HG03460 (cell line): ENCODE results near the gene UMODL1.
"Not testable (repeated sequence)": the region's sequence is repeated elsewhere in the genome, so short reads cannot be mapped to it uniquely, and the experiment has no call there.

Experiments used
- ATAC-seq: cut with Tn5 transposase; IDR thresholded peaks from one replicate; pipeline ENCODE4 v1.9.1; 2021; ENCODE audit not compliant: unreplicated experiment

The UMODL1 gene

GRCh38 chr21:42159560-42160110, 88.5 kb downstream of the UMODL1 start:
- ATAC-seq, result no peak

- ATAC-seq, result no peak
Observed at GRCh38 chr21:42160111-42160721, 89.1 kb downstream of the UMODL1 start.

DNA sequence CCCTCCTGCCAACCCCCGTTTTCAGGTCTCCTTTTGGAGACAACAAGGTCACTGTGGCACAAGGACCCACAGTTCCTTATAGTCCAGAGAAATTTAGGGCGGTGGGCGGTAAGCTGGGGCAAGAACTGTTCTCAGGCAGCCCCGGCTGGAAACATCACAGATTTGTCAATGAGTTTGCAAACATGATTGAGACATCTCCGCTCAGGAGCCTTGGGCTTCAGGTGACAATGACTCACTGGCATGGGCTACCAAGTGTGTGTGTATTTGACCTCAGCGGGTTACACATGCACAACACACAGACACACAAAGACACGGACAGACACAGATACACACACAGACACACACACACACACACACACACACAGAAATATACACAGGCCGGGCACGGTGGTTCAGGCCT, 89.6 kb downstream of the UMODL1 start:
- ATAC-seq, result no peak

DNA sequence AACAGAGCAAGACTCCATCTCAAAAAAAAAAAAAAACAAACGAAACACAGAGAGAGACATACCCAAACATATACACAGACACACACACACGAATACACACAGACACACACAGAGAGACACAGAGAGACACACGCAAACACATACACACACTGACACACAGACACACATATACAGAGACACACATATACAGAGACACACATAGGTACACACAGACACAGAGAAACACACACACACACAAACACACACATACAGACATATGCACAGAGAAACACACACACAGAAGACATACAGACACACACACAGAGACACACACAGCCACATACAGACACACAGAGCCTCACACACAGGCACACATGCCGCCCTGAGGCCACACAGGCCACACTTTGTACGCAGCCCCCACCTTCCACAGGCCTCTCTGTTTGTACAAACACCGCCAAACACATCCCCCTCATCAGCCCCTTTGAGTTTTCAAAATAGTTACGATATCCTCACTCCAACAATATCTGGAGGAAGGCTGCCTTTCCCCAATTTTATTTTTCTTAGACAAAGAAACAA, 90.4 kb downstream of the UMODL1 start:
- ATAC-seq, result no peak

GRCh38 chr21:42161956-42162681, 91.0 kb downstream of the UMODL1 start:
- ATAC-seq, result no peak

- no peak for ATAC-seq
Observed at GRCh38 chr21:42162831-42163510, 91.9 kb downstream of the UMODL1 start.

DNA sequence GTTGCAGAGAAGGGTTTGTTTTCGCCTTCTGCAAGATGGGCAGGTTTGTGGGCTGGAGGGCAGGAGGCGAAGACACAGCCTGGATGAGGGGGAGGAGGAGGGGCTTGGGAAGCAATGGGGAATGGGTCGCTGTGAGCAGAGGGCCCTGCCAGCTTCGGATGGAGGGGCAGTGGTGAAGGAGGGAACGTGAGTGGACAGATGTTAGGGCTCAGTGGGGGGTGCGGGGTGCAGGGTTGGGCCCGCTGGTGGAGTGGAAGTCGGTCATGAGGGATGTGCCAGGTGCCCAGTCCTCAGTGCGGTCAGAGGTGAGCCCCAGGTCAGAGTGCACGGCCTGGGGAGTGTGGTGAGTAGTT, 92.4 kb downstream of the UMODL1 start:
- ATAC-seq, result no peak

DNA sequence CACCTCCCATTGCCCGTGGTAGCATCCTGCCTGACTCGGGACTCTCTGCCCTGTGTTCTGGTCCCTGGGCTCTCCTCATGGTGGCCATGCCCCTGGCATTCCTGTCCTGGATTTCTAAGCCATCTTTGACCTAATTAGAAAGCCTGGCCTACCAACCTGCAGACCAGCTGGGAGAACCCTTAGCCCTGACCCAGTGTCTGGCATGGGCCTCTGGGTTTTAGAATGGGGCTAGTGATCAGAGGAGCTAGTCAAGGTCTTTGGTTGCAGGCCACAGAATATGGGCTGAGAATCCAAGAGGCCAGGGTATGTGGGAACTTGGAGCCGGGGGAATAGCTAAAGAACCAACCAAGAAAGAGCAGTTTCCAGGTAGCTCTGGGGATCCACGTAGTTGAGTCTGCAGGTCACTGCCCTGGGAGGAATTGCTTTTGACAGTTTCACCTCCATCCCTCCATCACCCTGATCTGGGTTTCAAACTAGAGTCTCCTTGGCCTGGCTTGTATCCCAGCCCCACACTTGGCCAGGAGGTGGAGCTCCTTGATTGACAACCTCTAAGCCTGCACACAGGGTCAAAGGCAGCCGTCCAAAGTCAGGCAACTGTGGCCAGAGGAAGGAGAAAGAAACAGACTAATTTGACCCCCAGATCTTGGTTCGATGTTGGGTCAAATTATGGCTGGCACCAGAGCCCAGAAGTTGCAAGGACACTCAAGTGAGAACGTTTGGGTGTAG, 93.1 kb downstream of the UMODL1 start:
- no peak for ATAC-seq

GRCh38 chr21:42164818-42165217, 93.7 kb downstream of the UMODL1 start:
- no peak for ATAC-seq

GRCh38 chr21:42165901-42166300, 94.8 kb downstream of the UMODL1 start:
- no peak for ATAC-seq

- ATAC-seq, result no peak
Observed at GRCh38 chr21:42169758-42170157, 98.6 kb downstream of the UMODL1 start.

GRCh38 chr21:42171091-42172053, 100.3 kb downstream of the UMODL1 start:
- no peak for ATAC-seq

- no peak for ATAC-seq
Observed at GRCh38 chr21:42172596-42173483, 101.7 kb downstream of the UMODL1 start.

DNA sequence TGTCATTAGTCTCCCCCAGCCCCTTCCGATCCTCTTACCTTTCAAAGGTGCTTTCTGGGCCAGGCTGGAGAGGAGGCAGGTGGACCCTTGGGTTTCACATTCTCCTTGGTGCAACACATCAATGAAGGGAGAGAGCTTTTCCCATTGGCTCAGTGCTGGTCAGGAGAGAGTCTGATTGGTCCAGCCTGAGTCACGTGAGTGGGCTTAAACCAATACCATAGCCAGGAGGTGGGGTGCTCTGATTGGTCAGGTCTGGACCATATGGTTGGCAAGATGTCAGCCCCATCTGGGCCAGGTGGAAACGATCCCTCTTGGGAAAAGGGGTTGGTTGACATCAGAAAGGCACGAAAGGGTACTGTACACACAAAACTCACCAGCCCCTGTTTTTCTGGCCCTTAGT, 103.1 kb downstream of the UMODL1 start:
- ATAC-seq, result no peak

GRCh38 chr21:42175110-42175710, 104.1 kb downstream of the UMODL1 start:
- no peak for ATAC-seq

DNA sequence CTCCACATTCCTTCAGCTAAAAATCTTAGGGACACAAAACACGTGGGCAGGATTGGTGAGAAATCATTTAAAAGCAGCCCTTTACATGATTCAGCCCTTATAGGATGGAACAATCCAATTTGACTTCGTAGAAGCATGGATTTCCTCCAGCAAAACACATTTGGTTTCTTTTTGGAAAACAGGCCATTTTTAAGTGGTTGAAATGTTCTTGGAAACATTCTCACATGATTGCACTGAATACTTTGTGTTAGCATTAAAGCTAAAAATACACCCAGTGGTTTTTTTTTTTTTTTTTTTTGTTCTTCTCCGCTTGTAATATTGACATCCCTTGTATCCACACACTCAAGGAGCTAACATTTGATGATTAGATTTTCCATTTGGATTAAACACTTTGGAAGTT, 105.7 kb downstream of the UMODL1 start:
- ATAC-seq, result no peak

DNA sequence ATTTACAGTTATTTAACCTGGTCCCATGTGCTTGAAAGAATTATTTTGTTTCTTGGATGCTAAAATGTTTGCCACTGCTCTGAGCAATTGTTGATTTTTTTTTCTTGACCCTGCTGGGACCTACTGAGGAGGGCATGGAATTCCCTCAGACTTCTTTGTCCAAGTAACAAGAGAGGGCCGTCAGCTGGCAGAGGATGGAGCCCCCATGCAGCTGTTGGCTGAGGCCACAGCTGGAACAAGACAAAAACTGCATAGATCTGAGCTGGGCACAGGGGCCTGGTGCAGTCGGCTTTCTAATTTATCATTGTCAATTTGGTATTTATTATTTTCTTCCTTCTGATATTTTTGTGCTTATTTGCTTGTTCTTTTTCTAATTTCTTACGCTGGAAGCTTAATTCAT, 108.2 kb downstream of the UMODL1 start:
- no peak for ATAC-seq

DNA sequence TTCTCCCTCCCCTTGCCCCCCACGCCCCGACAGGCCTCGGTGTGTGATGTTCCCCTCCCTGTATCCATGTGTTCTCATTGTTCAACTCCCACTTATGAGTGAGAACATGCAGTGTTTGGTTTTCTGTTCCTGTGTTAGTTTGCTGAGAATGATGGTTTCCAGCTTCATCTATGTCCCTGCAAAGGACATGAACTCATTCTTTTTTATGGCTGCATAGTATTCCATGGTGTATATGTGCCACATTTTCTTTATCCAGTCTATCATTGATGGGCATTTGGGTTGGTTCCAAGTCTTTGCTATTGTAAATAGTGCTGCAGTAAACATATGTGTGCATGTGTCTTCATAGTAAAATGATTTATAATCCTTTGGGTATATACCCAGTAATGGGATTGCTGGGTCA, 108.9 kb downstream of the UMODL1 start:
- ATAC-seq, result not testable (repeated sequence)
